ENCODE data around the gene FRMD4A.

Gene FRMD4A

GRCh38 chr10:13893926-13894325, 436.8 kb downstream of the FRMD4A start:
- Histone ChIP-seq H3K36me3 (replicated peaks; ENCODE audit: insufficient read depth, low read length) (no peaks in the 10 kb centered on the region), H3K27ac (ENCODE audit: low read length) (no peak overlapping the region), H4K20me1 (ENCODE audit: insufficient read depth, low read length) (no peaks in the 10 kb centered on the region), H3K9me3 (replicated peaks; ENCODE audit: insufficient read depth, low read length) (no peaks in the 10 kb centered on the region), H3K27me3 (replicated peaks; ENCODE audit: insufficient read depth, low read length) (0 out of 2 replicates have a peak, but pooled peaks cover 2% of the 10 kb centered on the region), H3F3A (ENCODE audit: insufficient read depth, low read length) (no peaks in the 10 kb centered on the region), H3K4me2 (ENCODE audit: low read depth, low read length) (no peak overlapping the region), H2AFZ (ENCODE audit: low read length) (no peak overlapping the region), H3K9me2 (replicated peaks; ENCODE audit: insufficient read depth, low read length) (no peaks in the 10 kb centered on the region), H3K4me3 (ENCODE audit: low read length) (no peak overlapping the region), H3K4me1 (ENCODE audit: low read length) (no peaks in the 10 kb centered on the region), H3K79me2 (ENCODE audit: low read length) (no peaks in the 10 kb centered on the region), H3K9ac (ENCODE audit: low read length) (no peak overlapping the region)
- TF ChIP-seq EZH2phosphoT487 (IDR thresholded peaks at IDR 0.05; ENCODE audit: low read length) (no peak), EZH2 (optimal IDR thresholded peaks at IDR 0.05; ENCODE audit: low read depth, low read length) (no peak)
- TF ChIP-seq, protein P1, sequence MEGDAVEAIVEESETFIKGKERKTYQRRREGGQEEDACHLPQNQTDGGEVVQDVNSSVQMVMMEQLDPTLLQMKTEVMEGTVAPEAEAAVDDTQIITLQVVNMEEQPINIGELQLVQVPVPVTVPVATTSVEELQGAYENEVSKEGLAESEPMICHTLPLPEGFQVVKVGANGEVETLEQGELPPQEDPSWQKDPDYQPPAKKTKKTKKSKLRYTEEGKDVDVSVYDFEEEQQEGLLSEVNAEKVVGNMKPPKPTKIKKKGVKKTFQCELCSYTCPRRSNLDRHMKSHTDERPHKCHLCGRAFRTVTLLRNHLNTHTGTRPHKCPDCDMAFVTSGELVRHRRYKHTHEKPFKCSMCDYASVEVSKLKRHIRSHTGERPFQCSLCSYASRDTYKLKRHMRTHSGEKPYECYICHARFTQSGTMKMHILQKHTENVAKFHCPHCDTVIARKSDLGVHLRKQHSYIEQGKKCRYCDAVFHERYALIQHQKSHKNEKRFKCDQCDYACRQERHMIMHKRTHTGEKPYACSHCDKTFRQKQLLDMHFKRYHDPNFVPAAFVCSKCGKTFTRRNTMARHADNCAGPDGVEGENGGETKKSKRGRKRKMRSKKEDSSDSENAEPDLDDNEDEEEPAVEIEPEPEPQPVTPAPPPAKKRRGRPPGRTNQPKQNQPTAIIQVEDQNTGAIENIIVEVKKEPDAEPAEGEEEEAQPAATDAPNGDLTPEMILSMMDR (IDR thresholded peaks at IDR 0.05; ENCODE audit: low read length) = no peak
- DNase-seq = no peak

DNA sequence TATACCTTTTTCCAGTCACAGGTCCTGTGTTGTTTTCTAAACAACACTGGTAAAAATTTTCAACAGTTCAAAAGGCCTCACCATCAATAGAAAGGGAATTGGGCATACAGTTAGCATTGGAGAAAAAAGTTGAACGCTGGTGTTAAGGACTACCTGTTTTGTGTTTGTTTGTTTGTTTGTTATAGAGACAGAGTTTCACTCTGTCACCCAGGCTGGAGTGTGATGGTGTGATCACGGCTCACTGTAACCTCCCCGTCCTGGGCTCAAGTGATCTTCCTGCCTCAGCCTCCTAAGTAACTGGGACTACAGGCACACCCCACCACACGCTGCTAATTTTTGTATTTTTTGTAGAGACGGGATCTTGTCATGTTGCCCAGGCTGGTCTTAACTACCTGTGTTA, 437.9 kb downstream of the FRMD4A start:
- Histone ChIP-seq H3K9me3 (replicated peaks; ENCODE audit: insufficient read depth, low read length) (no peaks in the 10 kb centered on the region), H3K79me2 (ENCODE audit: low read length) (no peaks in the 10 kb centered on the region), H3K9ac (ENCODE audit: low read length) (no peak overlapping the region), H3K9me2 (replicated peaks; ENCODE audit: insufficient read depth, low read length) (no peaks in the 10 kb centered on the region), H2AFZ (ENCODE audit: low read length) (no peak overlapping the region), H3K4me2 (ENCODE audit: low read depth, low read length) (no peak overlapping the region), H3F3A (ENCODE audit: insufficient read depth, low read length) (no peaks in the 10 kb centered on the region), H3K4me1 (ENCODE audit: low read length) (no peaks in the 10 kb centered on the region), H3K4me3 (ENCODE audit: low read length) (no peak overlapping the region), H3K27me3 (replicated peaks; ENCODE audit: insufficient read depth, low read length) (0 out of 2 replicates have a peak, but pooled peaks cover 2% of the 10 kb centered on the region), H3K27ac (ENCODE audit: low read length) (no peak overlapping the region), H4K20me1 (ENCODE audit: insufficient read depth, low read length) (no peaks in the 10 kb centered on the region), H3K36me3 (replicated peaks; ENCODE audit: insufficient read depth, low read length) (no peaks in the 10 kb centered on the region)
- no peak for DNase-seq
- TF ChIP-seq, protein P1 (IDR thresholded peaks at IDR 0.05; ENCODE audit: low read length) = no peak
- TF ChIP-seq EZH2 (optimal IDR thresholded peaks at IDR 0.05; ENCODE audit: low read depth, low read length) (no peak), EZH2phosphoT487 (IDR thresholded peaks at IDR 0.05; ENCODE audit: low read length) (no peak)

- Histone ChIP-seq H3K9me3 (replicated peaks; ENCODE audit: insufficient read depth, low read length) (no peaks in the 10 kb centered on the region), H3F3A (ENCODE audit: insufficient read depth, low read length) (no peaks in the 10 kb centered on the region), H2AFZ (ENCODE audit: low read length) (no peak overlapping the region), H3K27me3 (replicated peaks; ENCODE audit: insufficient read depth, low read length) (0 out of 2 replicates have a peak, but pooled peaks cover 2% of the 10 kb centered on the region), H3K9ac (ENCODE audit: low read length) (no peak overlapping the region), H3K79me2 (ENCODE audit: low read length) (no peaks in the 10 kb centered on the region), H3K4me1 (ENCODE audit: low read length) (no peaks in the 10 kb centered on the region), H3K36me3 (replicated peaks; ENCODE audit: insufficient read depth, low read length) (no peaks in the 10 kb centered on the region), H3K27ac (ENCODE audit: low read length) (no peak overlapping the region), H3K4me3 (ENCODE audit: low read length) (no peak overlapping the region), H3K4me2 (ENCODE audit: low read depth, low read length) (no peak overlapping the region), H4K20me1 (ENCODE audit: insufficient read depth, low read length) (no peaks in the 10 kb centered on the region), H3K9me2 (replicated peaks; ENCODE audit: insufficient read depth, low read length) (no peaks in the 10 kb centered on the region)
- DNase-seq = no peak
- TF ChIP-seq, protein P1 (IDR thresholded peaks at IDR 0.05; ENCODE audit: low read length) = no peak
- TF ChIP-seq EZH2phosphoT487 (IDR thresholded peaks at IDR 0.05; ENCODE audit: low read length) (no peak), EZH2 (optimal IDR thresholded peaks at IDR 0.05; ENCODE audit: low read depth, low read length) (no peak)
These were observed 438.7 kb downstream of the FRMD4A start for GRCh38 chr10:13892001-13892491.

Data from MM.1S (cell line).